Choroid plexus epithelial cell (primary cell): ENCODE data around the gene SRRD.

ENCODE experiments used
- DNase-seq: peaks from one replicate; pipeline ENCODE4 v3.0.0-alpha.2; 2010; ENCODE audit warnings: low read depth
- H3K4me3 ChIP-seq: 2 replicates; pipeline ENCODE4 v1.5.1; 2011; ENCODE audit warnings: low read depth, mild to moderate bottlenecking, control low read depth, low read length, moderate library complexity
- CTCF ChIP-seq: conservative IDR thresholded peaks from 2 replicates; pipeline ENCODE4 v1.5.1; 2011; ENCODE audit warnings: low read depth, mild to moderate bottlenecking, control low read depth, inconsistent platforms, low read length, moderate library complexity

SRRD gene

GRCh38 chr22:26529345-26529744, 45.7 kb downstream of the SRRD start:
- H3K4me3 ChIP-seq: no peak overlapping the region
- TF ChIP-seq CTCF: no peak
- peak; percentile 17 for DNase-seq

- no peak for TF ChIP-seq CTCF
- H3K4me3 ChIP-seq: no peak overlapping the region
- DNase-seq: no peak
These were observed 50.6 kb downstream of the SRRD start for GRCh38 chr22:26534171-26534855.

- no peak for TF ChIP-seq CTCF
- no peak overlapping the region for H3K4me3 ChIP-seq
- DNase-seq: no peak
These were observed 51.4 kb downstream of the SRRD start for GRCh38 chr22:26534874-26535602.

- no peak overlapping the region for H3K4me3 ChIP-seq
- no peak for DNase-seq
- no peak for TF ChIP-seq CTCF
These were observed 51.9 kb downstream of the SRRD start for GRCh38 chr22:26535603-26535908.

- no peak for TF ChIP-seq CTCF
- DNase-seq: no peak
These were observed 52.5 kb downstream of the SRRD start for GRCh38 chr22:26536056-26536761.

GRCh38 chr22:26536762-26537134, 53.1 kb downstream of the SRRD start:
- no peak for TF ChIP-seq CTCF
- no peak for DNase-seq
- H3K4me3 ChIP-seq: no peak overlapping the region

More at GRCh38 chr22:26536056-26536761, 52.5 kb downstream of the SRRD start:
- H3K4me3 ChIP-seq: no peak overlapping the region
